ENCODE data around the gene MYO16.

DNA sequence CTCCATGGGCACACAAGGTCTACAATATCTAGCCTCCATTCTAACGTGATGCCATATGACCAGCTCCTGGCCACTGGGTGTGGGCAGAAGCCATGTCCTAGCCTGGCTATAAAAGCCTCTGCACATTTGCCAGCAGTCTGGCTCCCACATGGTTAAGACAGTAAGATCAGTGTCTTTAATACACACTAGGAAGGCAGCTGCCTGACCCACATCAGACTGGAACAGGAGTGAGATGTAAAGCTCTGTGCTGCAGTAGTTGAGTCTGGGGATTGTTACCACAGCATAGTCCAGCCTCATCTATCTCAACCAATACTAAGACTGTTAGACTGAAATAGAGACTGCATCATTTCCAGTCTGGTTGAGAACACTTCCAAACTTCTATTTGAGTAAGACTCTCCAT is 623.9 kb downstream of the MYO16 start:
- TF ChIP-seq CTCF (IDR thresholded peaks at IDR 0.05) (no peak), ZFX (IDR thresholded peaks at IDR 0.05; ENCODE audit: borderline replicate concordance) (no peak)
